HEK293 (cell line): ENCODE results near the gene C11orf86.

Experiments
- CTCF ChIA-PET: fragments of 350-600 bp; formaldehyde crosslinking; extraction: SDS; loops from one replicate; lab custom pipeline; 2021; ENCODE audit warnings: antibody characterized with exemption; lab: Yijun Ruan, JAX
- POLR2A ChIA-PET: fragments of 300-600 bp; formaldehyde crosslinking; extraction: SDS; loops from one replicate; lab custom pipeline; 2020; ENCODE audit warnings: antibody characterized with exemption, inconsistent platforms; lab: Yijun Ruan, JAX
- H3K27ac ChIP-seq: fragments of 200-500 bp; sonication (Bioruptor generic); 2 replicates; pipeline ENCODE4 v1.5.1; 2014; ENCODE audit warnings: low read depth, low read length, control low read depth, inconsistent platforms; ENCODE audit errors: extremely low read depth
- H3K36me3 ChIP-seq, 2 experiments: fragments of 200-500 bp in 1 of 2; sonication (Bioruptor generic) in 1 of 2; 1 replicate in 1 of 2; 2 replicates in 1 of 2; pipeline ENCODE4 v1.5.1; 2014 to 2017; ENCODE audit warnings: inconsistent platforms in 2 of 2, low read length in 2 of 2; ENCODE audit not compliant: control insufficient read depth in 2 of 2, insufficient read depth in 1 of 2
- H3K4me1 ChIP-seq: fragments of 200-500 bp; sonication (Bioruptor generic); 2 replicates; pipeline ENCODE4 v1.5.1; 2014; ENCODE audit warnings: mild to moderate bottlenecking, low read length, inconsistent platforms; ENCODE audit not compliant: control insufficient read depth, insufficient read depth
- H3K4me3 ChIP-seq: 2 replicates; pipeline ENCODE4 v1.5.1; 2011; ENCODE audit warnings: low read depth, mild to moderate bottlenecking, control low read depth, low read length, moderate library complexity
- H3K9me3 ChIP-seq: fragments of 200-500 bp; sonication (Bioruptor generic); 2 replicates; pipeline ENCODE4 v1.5.1; 2014; ENCODE audit warnings: low read depth, low read length, inconsistent platforms; ENCODE audit not compliant: control insufficient read depth, insufficient read depth
- BCL11B ChIP-seq: fragments of 450-650 bp; formaldehyde crosslinking; IDR thresholded peaks from 2 replicates; pipeline ENCODE4 v1.5.1; 2016; ENCODE audit warnings: low read depth, missing biosample characterization, missing genetic modification characterization
- GLIS1 ChIP-seq: fragments of 450-650 bp; formaldehyde crosslinking; IDR thresholded peaks from 2 replicates; pipeline ENCODE4 v1.5.1; 2016; ENCODE audit warnings: missing biosample characterization, missing genetic modification characterization
- MYNN ChIP-seq: fragments of 450-650 bp; formaldehyde crosslinking; IDR thresholded peaks from 2 replicates; pipeline ENCODE4 v1.5.1; 2016; ENCODE audit warnings: missing biosample characterization, missing genetic modification characterization, borderline replicate concordance
- TCF7L2 ChIP-seq: IDR thresholded peaks from 2 replicates; pipeline ENCODE4 v1.6.1; 2011; ENCODE audit warnings: low read depth, mild to moderate bottlenecking, inconsistent platforms, low read length, moderate library complexity, borderline replicate concordance
- TSHZ1 ChIP-seq: fragments of 450-650 bp; formaldehyde crosslinking; IDR thresholded peaks from 2 replicates; pipeline ENCODE4 v1.5.1; 2016; ENCODE audit warnings: missing biosample characterization, missing genetic modification characterization, borderline replicate concordance
- ZBTB7A ChIP-seq: fragments of 450-650 bp; formaldehyde crosslinking; IDR thresholded peaks from 2 replicates; pipeline ENCODE4 v1.5.1; 2016; ENCODE audit warnings: low read depth, missing biosample characterization, missing genetic modification characterization
- ZIC2 ChIP-seq: fragments of 450-650 bp; formaldehyde crosslinking; IDR thresholded peaks from 2 replicates; pipeline ENCODE4 v1.5.1; 2016; ENCODE audit warnings: missing biosample characterization, missing genetic modification characterization
- ZNF16 ChIP-seq: fragments of 450-650 bp; formaldehyde crosslinking; IDR thresholded peaks from 2 replicates; pipeline ENCODE4 v1.5.1; 2016; ENCODE audit warnings: low read depth, missing biosample characterization, missing genetic modification characterization
- ZNF341 ChIP-seq: fragments of 450-650 bp; formaldehyde crosslinking; IDR thresholded peaks from 2 replicates; pipeline ENCODE4; 2016; ENCODE audit warnings: low read depth, missing biosample characterization, missing genetic modification characterization
- ZNF366 ChIP-seq: fragments of 450-650 bp; formaldehyde crosslinking; conservative IDR thresholded peaks from 2 replicates; pipeline ENCODE4 v1.5.1; 2016; ENCODE audit warnings: missing biosample characterization, missing genetic modification characterization
- ZNF404 ChIP-seq: fragments of 450-650 bp; formaldehyde crosslinking; IDR thresholded peaks from 2 replicates; pipeline ENCODE4 v1.5.1; 2017; ENCODE audit warnings: missing biosample characterization, missing genetic modification characterization
- ZNF423 ChIP-seq: fragments of 450-650 bp; formaldehyde crosslinking; IDR thresholded peaks from 2 replicates; pipeline ENCODE4 v1.5.1; 2016; ENCODE audit warnings: missing biosample characterization, missing genetic modification characterization
- ZNF518A ChIP-seq: fragments of 450-650 bp; formaldehyde crosslinking; conservative IDR thresholded peaks from 2 replicates; pipeline ENCODE4 v1.5.1; 2016; ENCODE audit warnings: low read depth, missing biosample characterization, missing genetic modification characterization
- ZNF530 ChIP-seq: fragments of 450-650 bp; formaldehyde crosslinking; IDR thresholded peaks from 2 replicates; pipeline ENCODE4 v1.5.1; 2016; ENCODE audit warnings: low read depth, missing biosample characterization, missing genetic modification characterization

Gene C11orf86

GRCh38 chr11:66973956-66974580 lies 1.0 kb upstream of the C11orf86 start (continued):
- no peak for TF ChIP-seq TSHZ1 (tag by site-specific recombination)
- TF ChIP-seq, all 188 proteins: peak for 0

GRCh38 chr11:66975405-66976027 lies 412 bp downstream of the C11orf86 start:
- POLR2A ChIA-PET, result interaction anchor here (1.5 kb wide), 1 partner anchor 132 kb away, joined by 5 read pairs; the partner anchor contains the start of gene RCE1
- no peak overlapping the region for H3K27ac ChIP-seq

More at GRCh38 chr11:66975405-66976027, 412 bp downstream of the C11orf86 start:
- CTCF ChIA-PET, result interaction anchor here (0.7 to 2.4 kb wide), 14 partner anchors 12 to 289 kb away, joined by 3 to 21 read pairs (median 4); partner anchors contain the start of gene RCE1
- Histone ChIP-seq H3K4me3 (no peak overlapping the region), H3K9me3 (no peaks in the 10 kb centered on the region), H3K4me1 (no peaks in the 10 kb centered on the region), H3K36me3 (no peaks in the 10 kb centered on the region)
- no peak for TF ChIP-seq ZNF518A (tag by site-specific recombination)
- TF ChIP-seq ZNF530, result no peak
- no peak for TF ChIP-seq ZNF423 (tag by site-specific recombination)
- TF ChIP-seq ZIC2 (tag by site-specific recombination), result peak; percentile 39
- no peak for TF ChIP-seq ZNF366 (tag by site-specific recombination)
- TF ChIP-seq TCF7L2, result no peak
- TF ChIP-seq BCL11B (tag by site-specific recombination), result no peak
- peak; percentile 89 for TF ChIP-seq ZNF16 (tag by site-specific recombination)
- TF ChIP-seq ZBTB7A (tag by site-specific recombination), result no peak
- TF ChIP-seq ZNF341, result no peak
- TF ChIP-seq GLIS1, result peak; percentile 66
- no peak for TF ChIP-seq MYNN (tag by site-specific recombination)
- TF ChIP-seq ZNF404 (tag by site-specific recombination), result no peak
